Tibial artery (tissue), 4 donors: ENCODE data around the gene TP53I13.

Source experiments
- DNase-seq, 2 donors: peaks; one replicate each; pipeline ENCODE4 v3.0.0-alpha.2; 2019
- H3K27ac ChIP-seq, 2 donors: fragments of 200-600 bp; sonication (generic) in 1 of 2; 1 replicate in 1 of 2; 2 replicates in 1 of 2; pipeline ENCODE4 v1.5.1; 2018 to 2019; ENCODE audit warnings: mild to moderate bottlenecking in 1 of 2
- H3K27me3 ChIP-seq, 2 donors: fragments of 200-600 bp; sonication (generic) in 1 of 2; one replicate each; pipeline versions ENCODE4 v1.5.1 to v1.6.0; 2016 to 2019
- H3K36me3 ChIP-seq, 3 donors: fragments of 200-600 bp; sonication (generic) in 2 of 3; one replicate each; pipeline ENCODE4 v1.5.1; 2016 to 2019; ENCODE audit warnings: mild to moderate bottlenecking in 2 of 3
- H3K4me1 ChIP-seq, 4 donors: fragments of 200-600 bp; sonication (generic) in 2 of 4; 1 replicate in 3 of 4; 2 replicates in 1 of 4; pipeline ENCODE4 v1.5.1; 2016 to 2019
- H3K4me3 ChIP-seq, 2 donors: fragments of 200-600 bp; sonication (generic) in 1 of 2; 1 replicate in 1 of 2; 2 replicates in 1 of 2; pipeline ENCODE4 v1.5.1; 2018 to 2019; ENCODE audit warnings: mild to moderate bottlenecking in 2 of 2
- H3K9me3 ChIP-seq, 3 donors: fragments of 200-600 bp; sonication (generic) in 1 of 3; one replicate each; pipeline ENCODE4 v1.5.1; 2016 to 2019
- CTCF ChIP-seq, 2 experiments: fragments of 200-600 bp in 1 of 2; fragments of 450-650 bp in 1 of 2; IDR thresholded peaks; one replicate each; pipeline ENCODE4 v1.5.1; 2017 to 2019; ENCODE audit warnings: antibody characterized with exemption in 2 of 2, mild to moderate bottlenecking in 1 of 2, moderate library complexity in 1 of 2
- intact Hi-C: fragments of 100-400 bp; cut with DNase I; formaldehyde crosslinking; loops from one replicate; pipeline ENCODE4 v1.15.0; 2023; ENCODE audit warnings: low total_unique reads

TP53I13 gene

GRCh38 chr17:29579866-29580771 is 11.6 kb downstream of the TP53I13 start:
- DNase-seq, result peak; percentile 89 to 90
- no peak overlapping the region for H3K27ac ChIP-seq

GRCh38 chr17:29581583-29582253 is 13.2 kb downstream of the TP53I13 start:
- Histone ChIP-seq H3K27me3 (no peaks in the 10 kb centered on the region), H3K27ac (no peak overlapping the region), H3K4me1 (peaks cover 0 to 36% (median 17%) of the 10 kb centered on the region in 4 donors), H3K9me3 (no peaks in the 10 kb centered on the region), H3K36me3 (peaks cover 8 to 63% (median 47%) of the 10 kb centered on the region in 3 donors), H3K4me3 (no peak overlapping the region)
- intact Hi-C loops, result no loop called here
- TF ChIP-seq CTCF (IDR thresholded peaks at IDR 0.05), result no peak
- no peak for DNase-seq

More at GRCh38 chr17:29579866-29580771, 11.6 kb downstream of the TP53I13 start:
- H3K9me3 ChIP-seq, result no peaks in the 10 kb centered on the region
- H3K4me1 ChIP-seq, result peaks cover 0 to 29% (median 9%) of the 10 kb centered on the region in 4 donors
- H3K36me3 ChIP-seq, result peaks cover 21 to 79% (median 63%) of the 10 kb centered on the region in 3 donors
- peak; percentile 91 to 92 for TF ChIP-seq CTCF (IDR thresholded peaks at IDR 0.05)
- intact Hi-C loops, result loop anchor here (5.0 kb wide), 2 partner anchors 32 to 202 kb away; no protein-coding TSS in a partner anchor
- no peak overlapping the region for H3K4me3 ChIP-seq
- no peaks in the 10 kb centered on the region for H3K27me3 ChIP-seq

- Histone ChIP-seq H3K9me3 (no peaks in the 10 kb centered on the region), H3K27me3 (no peaks in the 10 kb centered on the region), H3K36me3 (peaks cover 7 to 57% (median 41%) of the 10 kb centered on the region in 3 donors), H3K4me1 (peaks cover 0 to 40% (median 23%) of the 10 kb centered on the region in 4 donors), H3K4me3 (no peak overlapping the region), H3K27ac (no peak overlapping the region)
- TF ChIP-seq CTCF (IDR thresholded peaks at IDR 0.05), result no peak
- no peak for DNase-seq
- intact Hi-C loops, result no loop called here
These were observed 13.8 kb downstream of the TP53I13 start for GRCh38 chr17:29582254-29582765.

GRCh38 chr17:29582772-29583171 is 14.3 kb downstream of the TP53I13 start:
- intact Hi-C loops, result no loop called here
- no peak overlapping the region for H3K27ac ChIP-seq
- no peak for DNase-seq
- peaks cover 0 to 40% (median 27%) of the 10 kb centered on the region in 4 donors for H3K4me1 ChIP-seq
- no peak for TF ChIP-seq CTCF (IDR thresholded peaks at IDR 0.05)
- H3K27me3 ChIP-seq, result no peaks in the 10 kb centered on the region
- H3K36me3 ChIP-seq, result peaks cover 7 to 52% (median 36%) of the 10 kb centered on the region in 3 donors
- H3K9me3 ChIP-seq, result no peaks in the 10 kb centered on the region
- no peak overlapping the region for H3K4me3 ChIP-seq

- intact Hi-C loops, result no loop called here
- no peak for DNase-seq
- H3K4me3 ChIP-seq, result no peak overlapping the region
- peaks cover 0 to 42% (median 35%) of the 10 kb centered on the region in 4 donors for H3K4me1 ChIP-seq
- H3K9me3 ChIP-seq, result no peaks in the 10 kb centered on the region
- no peak for TF ChIP-seq CTCF (IDR thresholded peaks at IDR 0.05)
- peaks cover 7 to 44% (median 28%) of the 10 kb centered on the region in 3 donors for H3K36me3 ChIP-seq
- H3K27me3 ChIP-seq, result no peaks in the 10 kb centered on the region
- H3K27ac ChIP-seq, result no peak overlapping the region
These were observed 15.1 kb downstream of the TP53I13 start for GRCh38 chr17:29583324-29584248.
